Left cardiac atrium (tissue), 4 donors: ENCODE measurements around the gene METRN. TPM values are rescaled to one million over a fixed set of nuclear protein-coding genes. Genes with fewer than 3 reads are reported as not detected.
A peak's percentile ranks its signal among the peaks of the same experiment; 100 is the strongest.

Source experiments
- ATAC-seq, 2 donors: fragments of 200-7000 bp; cut with Tn5 transposase; one replicate each; pipeline ENCODE4 v1.9.1; 2020; ENCODE audit warnings: mild to moderate bottlenecking in 2 of 2, moderate library complexity in 2 of 2
- DNase-seq: peaks from one replicate; pipeline ENCODE4 v3.0.0-alpha.2; 2020
- intact Hi-C, 2 donors: fragments of 100-400 bp; cut with DNase I; formaldehyde crosslinking; loops; one replicate each; pipeline versions ENCODE4 v1.14.1 to v1.15.1; 2022 to 2023
- total RNA-seq, 2 donors: library from RNA; stranded (reverse); fragmentation: NEBNext Ultra II Directional; extraction: Animal tissue kit (Norgen Biotek cat#: 25700); gene quantifications; one replicate each; pipeline ENCODE4 v1.2.1, GENCODE V29; 2021
- donor health status: DM: no; HTN: yes; CAD: no.
- donor health status: DM: no; HTN: yes; CAD: no; lungs with severe emphysema.
- donor health status: DM: yes; HTN: yes; CAD: no.
- donor health status: Dilated cardiomyopathy.

METRN gene
- total RNA-seq, 2 donors from 2014 or later, result 53.7 to 56.8 TPM

GRCh38 chr16:728890-729744 lies 14.2 kb downstream of the METRN start:
- DNase-seq (no peak), ATAC-seq (no peak)
- intact Hi-C loops, result no loop called here

- ATAC-seq (no peak), DNase-seq (no peak)
- intact Hi-C loops, result no loop called here
Measured at GRCh38 chr16:729768-730665, 15.1 kb downstream of the METRN start.

- DNase-seq, result no peak
- ATAC-seq, result no peak
- intact Hi-C loops, result no loop called here
Measured at GRCh38 chr16:730666-731509, 16.0 kb downstream of the METRN start.

GRCh38 chr16:732332-732731 lies 17.4 kb downstream of the METRN start:
- ATAC-seq, result no peak
- intact Hi-C loops, result no loop called here
- DNase-seq, result no peak

- no peak for ATAC-seq
- DNase-seq, result no peak
- intact Hi-C loops, result no loop called here
Measured at GRCh38 chr16:732936-733335, 18.0 kb downstream of the METRN start.

GRCh38 chr16:733382-734207 lies 18.7 kb downstream of the METRN start:
- intact Hi-C loops, result no loop called here
- DNase-seq (peak; percentile 8), ATAC-seq (no peak)

- ATAC-seq (no peak), DNase-seq (peak; percentile 11)
- intact Hi-C loops, result no loop called here
Measured at GRCh38 chr16:734208-734980, 19.5 kb downstream of the METRN start.

- no peak for ATAC-seq
- DNase-seq, result peak; percentile 13
- intact Hi-C loops, result no loop called here
Measured at GRCh38 chr16:734981-735881, 20.3 kb downstream of the METRN start.

- intact Hi-C loops, result no loop called here
- DNase-seq (no peak), ATAC-seq (no peak)
Measured at GRCh38 chr16:735982-736453, 21.1 kb downstream of the METRN start.

- no peak for DNase-seq
- ATAC-seq, result no peak
- intact Hi-C loops, result no loop called here
Measured at GRCh38 chr16:736936-737481, 22.1 kb downstream of the METRN start.

GRCh38 chr16:739560-740458 lies 24.9 kb downstream of the METRN start:
- ATAC-seq (peak in 1 of 2 donors; percentile 3), DNase-seq (no peak)
- intact Hi-C loops, result no loop called here

- ATAC-seq (peak; percentile 14 to 25), DNase-seq (no peak)
- intact Hi-C loops, result no loop called here
Measured at GRCh38 chr16:740459-740763, 25.5 kb downstream of the METRN start.

GRCh38 chr16:740764-741505 lies 26.0 kb downstream of the METRN start, which contains the start of gene CIAO3:
Gene CIAO3, minus strand, starts transcription at chr16:740997. Its CDS starts 12 bp downstream, at chr16:740985.
- ATAC-seq, result peak; percentile 93 to 96
- intact Hi-C loops, result no loop called here
- peak; percentile 91 for DNase-seq

GRCh38 chr16:741986-742629 lies 27.2 kb downstream of the METRN start:
- intact Hi-C loops, result no loop called here
- no peak for DNase-seq

More at GRCh38 chr16:741986-742629, 27.2 kb downstream of the METRN start:
- no peak for ATAC-seq
